ENCODE results near the gene BCAR1. TPM values are rescaled to one million over a fixed set of nuclear protein-coding genes. Genes with fewer than 3 reads are reported as not detected.

The BCAR1 gene
- total and polyA plus RNA-seq, 10 of the 15 experiments (the other 5 are each of a cell fraction or from before 2014, with no cell fraction given), result 0.13 to 14.1 (median 2.8) TPM; not detected in 1

DNA sequence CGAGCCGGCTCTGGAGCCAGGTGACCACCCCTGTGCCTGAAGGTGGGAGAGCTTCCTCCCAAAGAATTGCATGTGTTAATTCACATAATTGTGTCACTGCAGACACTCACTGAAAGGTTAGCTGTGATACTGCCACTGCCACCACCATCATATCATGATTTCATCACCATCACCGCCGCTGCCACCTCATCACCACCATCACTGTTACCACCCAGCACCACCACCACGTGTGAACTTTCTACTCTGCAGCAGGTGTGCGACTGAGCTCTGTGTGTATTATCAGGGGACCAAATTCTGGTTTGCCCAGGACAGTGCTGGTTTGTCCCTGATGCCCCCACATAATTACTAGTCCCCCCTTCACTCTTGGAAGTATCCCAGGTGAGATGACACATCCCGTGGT is 15.2 kb downstream of the BCAR1 start (continued):
- TF ChIP-seq, protein P1, sequence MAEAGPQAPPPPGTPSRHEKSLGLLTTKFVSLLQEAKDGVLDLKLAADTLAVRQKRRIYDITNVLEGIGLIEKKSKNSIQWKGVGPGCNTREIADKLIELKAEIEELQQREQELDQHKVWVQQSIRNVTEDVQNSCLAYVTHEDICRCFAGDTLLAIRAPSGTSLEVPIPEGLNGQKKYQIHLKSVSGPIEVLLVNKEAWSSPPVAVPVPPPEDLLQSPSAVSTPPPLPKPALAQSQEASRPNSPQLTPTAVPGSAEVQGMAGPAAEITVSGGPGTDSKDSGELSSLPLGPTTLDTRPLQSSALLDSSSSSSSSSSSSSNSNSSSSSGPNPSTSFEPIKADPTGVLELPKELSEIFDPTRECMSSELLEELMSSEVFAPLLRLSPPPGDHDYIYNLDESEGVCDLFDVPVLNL (IDR thresholded peaks at IDR 0.05; ENCODE audit: low read depth, low read length), result no peak
- TF ChIP-seq KAT2A (conservative IDR thresholded peaks at IDR 0.05; ENCODE audit: control insufficient read depth, low read depth, low read length) (no peak), GATAD2B (conservative IDR thresholded peaks at IDR 0.05; ENCODE audit: low read depth) (no peak), ASH2L (IDR thresholded peaks at IDR 0.05; ENCODE audit: borderline replicate concordance, low read depth) (no peak), KDM1A (IDR thresholded peaks at IDR 0.05; ENCODE audit: borderline replicate concordance) (no peak), YBX1 (IDR thresholded peaks at IDR 0.05) (no peak), ZNF384 (IDR thresholded peaks at IDR 0.05; ENCODE audit: borderline replicate concordance, low read depth, low read length) (no peak), EED (IDR thresholded peaks at IDR 0.05; ENCODE audit: low read depth) (no peak), BMI1 (IDR thresholded peaks at IDR 0.05; ENCODE audit: borderline replicate concordance) (no peak), RCOR1 (conservative IDR thresholded peaks at IDR 0.05; ENCODE audit: low read depth, low read length) (no peak), LARP7 (IDR thresholded peaks at IDR 0.05) (no peak), SREBF2 (IDR thresholded peaks at IDR 0.05; ENCODE audit: low read length) (no peak)
- TF ChIP-seq, protein P2, sequence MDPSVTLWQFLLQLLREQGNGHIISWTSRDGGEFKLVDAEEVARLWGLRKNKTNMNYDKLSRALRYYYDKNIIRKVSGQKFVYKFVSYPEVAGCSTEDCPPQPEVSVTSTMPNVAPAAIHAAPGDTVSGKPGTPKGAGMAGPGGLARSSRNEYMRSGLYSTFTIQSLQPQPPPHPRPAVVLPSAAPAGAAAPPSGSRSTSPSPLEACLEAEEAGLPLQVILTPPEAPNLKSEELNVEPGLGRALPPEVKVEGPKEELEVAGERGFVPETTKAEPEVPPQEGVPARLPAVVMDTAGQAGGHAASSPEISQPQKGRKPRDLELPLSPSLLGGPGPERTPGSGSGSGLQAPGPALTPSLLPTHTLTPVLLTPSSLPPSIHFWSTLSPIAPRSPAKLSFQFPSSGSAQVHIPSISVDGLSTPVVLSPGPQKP (IDR thresholded peaks at IDR 0.05; ENCODE audit: low read depth, low read length), result no peak
- TF ChIP-seq, protein P3, sequence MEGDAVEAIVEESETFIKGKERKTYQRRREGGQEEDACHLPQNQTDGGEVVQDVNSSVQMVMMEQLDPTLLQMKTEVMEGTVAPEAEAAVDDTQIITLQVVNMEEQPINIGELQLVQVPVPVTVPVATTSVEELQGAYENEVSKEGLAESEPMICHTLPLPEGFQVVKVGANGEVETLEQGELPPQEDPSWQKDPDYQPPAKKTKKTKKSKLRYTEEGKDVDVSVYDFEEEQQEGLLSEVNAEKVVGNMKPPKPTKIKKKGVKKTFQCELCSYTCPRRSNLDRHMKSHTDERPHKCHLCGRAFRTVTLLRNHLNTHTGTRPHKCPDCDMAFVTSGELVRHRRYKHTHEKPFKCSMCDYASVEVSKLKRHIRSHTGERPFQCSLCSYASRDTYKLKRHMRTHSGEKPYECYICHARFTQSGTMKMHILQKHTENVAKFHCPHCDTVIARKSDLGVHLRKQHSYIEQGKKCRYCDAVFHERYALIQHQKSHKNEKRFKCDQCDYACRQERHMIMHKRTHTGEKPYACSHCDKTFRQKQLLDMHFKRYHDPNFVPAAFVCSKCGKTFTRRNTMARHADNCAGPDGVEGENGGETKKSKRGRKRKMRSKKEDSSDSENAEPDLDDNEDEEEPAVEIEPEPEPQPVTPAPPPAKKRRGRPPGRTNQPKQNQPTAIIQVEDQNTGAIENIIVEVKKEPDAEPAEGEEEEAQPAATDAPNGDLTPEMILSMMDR (IDR thresholded peaks at IDR 0.05 in 2 of 3, conservative IDR thresholded peaks at IDR 0.05 in 1 of 3; ENCODE audit: control insufficient read depth in 2 of 3, extremely low read depth in 1 of 3, insufficient read depth in 1 of 3, low read depth in 3 of 3, low read length in 3 of 3), result no peak
